ENCODE data around the gene AGBL4. TPM values are rescaled to one million over a fixed set of nuclear protein-coding genes. Genes with fewer than 3 reads are reported as not detected.

AGBL4 gene
- total and polyA plus RNA-seq, 2 experiments from 2014 or later: not detected

- Histone ChIP-seq H3K36me3 (no peaks in the 10 kb centered on the region), H3K27ac (no peak overlapping the region), H3K9me3 (ENCODE audit: low read depth) (peaks cover 4% of the 10 kb centered on the region), H3K4me1 (ENCODE audit: low read depth) (no peaks in the 10 kb centered on the region), H3K4me3 (no peak overlapping the region), H3K27me3 (no peaks in the 10 kb centered on the region)
- TF ChIP-seq CTCF (IDR thresholded peaks at IDR 0.05; ENCODE audit: low read depth, low read length): no peak
- no peak for DNase-seq (ENCODE audit: low read depth in 1 of 2, low spot score in 1 of 2)
These were observed 770.8 kb downstream of the AGBL4 start for GRCh38 chr1:49252917-49253316.

- Histone ChIP-seq H3K36me3 (no peaks in the 10 kb centered on the region), H3K9me3 (ENCODE audit: low read depth) (peaks cover 7% of the 10 kb centered on the region), H3K27ac (no peak overlapping the region), H3K4me1 (ENCODE audit: low read depth) (no peaks in the 10 kb centered on the region), H3K27me3 (no peaks in the 10 kb centered on the region), H3K4me3 (no peak overlapping the region)
- no peak for DNase-seq (ENCODE audit: low read depth in 1 of 2, low spot score in 1 of 2)
- TF ChIP-seq CTCF (IDR thresholded peaks at IDR 0.05; ENCODE audit: low read depth, low read length): no peak
These were observed 772.6 kb downstream of the AGBL4 start for GRCh38 chr1:49251019-49251784.

- DNase-seq (ENCODE audit: low read depth in 1 of 2, low spot score in 1 of 2): no peak
- Histone ChIP-seq H3K36me3 (no peaks in the 10 kb centered on the region), H3K4me3 (no peak overlapping the region), H3K4me1 (ENCODE audit: low read depth) (no peaks in the 10 kb centered on the region), H3K9me3 (ENCODE audit: low read depth) (no peaks in the 10 kb centered on the region), H3K27ac (no peak overlapping the region), H3K27me3 (no peaks in the 10 kb centered on the region)
- TF ChIP-seq CTCF (IDR thresholded peaks at IDR 0.05; ENCODE audit: low read depth, low read length): no peak
These were observed 783.0 kb downstream of the AGBL4 start for GRCh38 chr1:49240709-49241221.

GRCh38 chr1:49234988-49235387 lies 788.8 kb downstream of the AGBL4 start:
- no peak for TF ChIP-seq CTCF (IDR thresholded peaks at IDR 0.05; ENCODE audit: low read depth, low read length)
- H3K9me3 ChIP-seq (ENCODE audit: low read depth): no peaks in the 10 kb centered on the region
- no peaks in the 10 kb centered on the region for H3K27me3 ChIP-seq
- no peaks in the 10 kb centered on the region for H3K36me3 ChIP-seq
- no peaks in the 10 kb centered on the region for H3K4me1 ChIP-seq (ENCODE audit: low read depth)
- no peak overlapping the region for H3K4me3 ChIP-seq
- DNase-seq (ENCODE audit: low read depth in 1 of 2, low spot score in 1 of 2): no peak
- no peak overlapping the region for H3K27ac ChIP-seq

GRCh38 chr1:49229555-49229954 lies 794.2 kb downstream of the AGBL4 start:
- H3K4me3 ChIP-seq: no peak overlapping the region
- H3K4me1 ChIP-seq (ENCODE audit: low read depth): no peaks in the 10 kb centered on the region
- DNase-seq (ENCODE audit: low read depth in 1 of 2, low spot score in 1 of 2): no peak
- H3K27ac ChIP-seq: no peak overlapping the region
- TF ChIP-seq CTCF (IDR thresholded peaks at IDR 0.05; ENCODE audit: low read depth, low read length): no peak
- H3K36me3 ChIP-seq: no peaks in the 10 kb centered on the region
- H3K27me3 ChIP-seq: no peaks in the 10 kb centered on the region
- H3K9me3 ChIP-seq (ENCODE audit: low read depth): peaks cover 3% of the 10 kb centered on the region

All from cardiac muscle cell (in vitro differentiated cells and primary cell).